NCI-H1694 (cell line): ENCODE results near the gene CES2.
"Not testable (repeated sequence)": the region's sequence is repeated elsewhere in the genome, so short reads cannot be mapped to it uniquely, and the experiment has no call there.

ENCODE experiments used
- DNase-seq: peaks from one replicate; lab custom pipeline; 2025; lab: John Stamatoyannopoulos, UW

CES2 gene

GRCh38 chr16:66979011-66979717, 43.8 kb downstream of the CES2 start:
- DNase-seq = no peak

- no peak for DNase-seq
Measured at GRCh38 chr16:66983033-66983432, 47.7 kb downstream of the CES2 start.

- no peak for DNase-seq
Measured at GRCh38 chr16:66984892-66985311, 49.6 kb downstream of the CES2 start.

- no peak for DNase-seq
Measured at GRCh38 chr16:66986559-66986958, 51.2 kb downstream of the CES2 start.

GRCh38 chr16:66988197-66988788, 53.0 kb downstream of the CES2 start, which contains the start of gene CES4A:
Gene CES4A, plus strand, starts transcription at chr16:66988589. Its CDS starts 184 bp downstream, at chr16:66988773.
- no peak for DNase-seq

GRCh38 chr16:66991545-66992077, 56.3 kb downstream of the CES2 start:
- no peak for DNase-seq

- DNase-seq = not testable (repeated sequence)
Measured at GRCh38 chr16:66993558-66993957, 58.2 kb downstream of the CES2 start.
